ENCODE measurements around the gene NALCN. TPM values are rescaled to one million over a fixed set of nuclear protein-coding genes. Genes with fewer than 3 reads are reported as not detected.

Gene NALCN
- total RNA-seq, 4 donors from 2014 or later = 0.12 to 2.0 (median 0.66) TPM

DNA sequence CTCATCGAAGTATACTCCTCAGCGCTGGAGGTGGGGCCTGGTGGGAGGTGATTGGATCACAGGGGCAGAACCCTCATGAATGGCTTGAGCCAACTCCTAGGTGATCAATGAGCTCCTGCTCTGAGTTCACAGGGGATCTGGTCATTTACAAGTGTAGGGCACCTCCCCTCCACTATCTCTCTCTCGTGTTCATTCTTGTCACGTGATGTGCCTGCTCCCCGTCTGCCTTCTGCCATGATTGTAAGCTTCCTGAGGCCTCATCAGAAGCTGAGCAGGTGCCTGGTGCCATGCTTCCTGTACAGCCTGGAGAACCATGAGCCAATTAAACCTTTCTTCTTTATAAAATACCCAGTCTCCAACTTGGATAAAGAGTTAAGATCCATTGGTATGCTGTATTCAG is 61.4 kb downstream of the NALCN start:
- TF ChIP-seq EP300 (IDR thresholded peaks at IDR 0.05) = no peak
- no peaks in the 10 kb centered on the region for H3K36me3 ChIP-seq
- peaks cover 0 to 10% (median 0%) of the 10 kb centered on the region in 3 donors for H3K9me3 ChIP-seq
- H3K4me3 ChIP-seq = no peak overlapping the region
- no peak overlapping the region for H3K27ac ChIP-seq
- no peaks in the 10 kb centered on the region for H3K27me3 ChIP-seq
- ATAC-seq = no peak
- no peaks in the 10 kb centered on the region for H3K4me1 ChIP-seq
- WGBS, 2 donors (ENCODE audit: low coverage in 1 of 2) = 85 to 92% methylated on average over 2 to 4 of the region's 5 CpGs

DNA sequence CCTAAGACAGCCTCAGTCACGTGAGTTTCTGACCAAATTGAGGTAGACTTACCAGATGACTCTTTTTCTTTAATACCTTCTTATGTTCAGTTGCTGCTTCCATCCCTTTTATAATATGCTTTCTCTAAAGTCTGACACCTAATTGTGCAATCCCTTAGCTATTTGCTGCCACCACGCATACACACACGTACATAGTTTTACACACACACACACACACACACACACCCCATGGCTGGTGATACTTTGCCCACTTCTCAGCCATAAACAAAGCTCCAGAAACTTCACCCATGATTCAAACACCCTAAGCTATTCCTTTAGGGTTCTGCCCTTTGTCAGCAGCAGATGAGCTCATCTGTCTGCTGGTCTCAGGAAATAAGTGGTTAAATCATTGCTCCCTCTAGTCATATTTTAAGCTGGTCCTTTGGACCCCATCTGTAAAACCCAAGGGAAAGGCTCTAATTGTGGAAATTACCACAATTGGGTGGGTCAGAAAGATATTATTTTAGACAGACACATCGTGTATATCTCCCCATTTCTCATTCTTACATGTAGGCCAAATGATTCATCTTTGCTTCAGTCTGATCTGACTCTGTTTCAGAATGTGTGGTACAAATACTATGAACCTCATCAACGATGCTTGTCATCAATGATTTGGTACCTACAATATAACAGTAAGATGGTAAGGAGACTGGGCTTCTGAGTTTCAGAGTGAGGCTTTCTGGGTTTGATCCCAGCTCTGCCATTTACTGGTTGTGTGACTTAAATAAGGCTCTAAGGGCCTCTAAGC is 69.2 kb downstream of the NALCN start:
- H3K36me3 ChIP-seq = no peaks in the 10 kb centered on the region
- WGBS, 2 donors (ENCODE audit: low coverage in 1 of 2) = 67 to 77% methylated on average over 4 to 5 of the region's 5 CpGs
- no peak overlapping the region for H3K27ac ChIP-seq
- no peak for ATAC-seq
- TF ChIP-seq, protein P1, sequence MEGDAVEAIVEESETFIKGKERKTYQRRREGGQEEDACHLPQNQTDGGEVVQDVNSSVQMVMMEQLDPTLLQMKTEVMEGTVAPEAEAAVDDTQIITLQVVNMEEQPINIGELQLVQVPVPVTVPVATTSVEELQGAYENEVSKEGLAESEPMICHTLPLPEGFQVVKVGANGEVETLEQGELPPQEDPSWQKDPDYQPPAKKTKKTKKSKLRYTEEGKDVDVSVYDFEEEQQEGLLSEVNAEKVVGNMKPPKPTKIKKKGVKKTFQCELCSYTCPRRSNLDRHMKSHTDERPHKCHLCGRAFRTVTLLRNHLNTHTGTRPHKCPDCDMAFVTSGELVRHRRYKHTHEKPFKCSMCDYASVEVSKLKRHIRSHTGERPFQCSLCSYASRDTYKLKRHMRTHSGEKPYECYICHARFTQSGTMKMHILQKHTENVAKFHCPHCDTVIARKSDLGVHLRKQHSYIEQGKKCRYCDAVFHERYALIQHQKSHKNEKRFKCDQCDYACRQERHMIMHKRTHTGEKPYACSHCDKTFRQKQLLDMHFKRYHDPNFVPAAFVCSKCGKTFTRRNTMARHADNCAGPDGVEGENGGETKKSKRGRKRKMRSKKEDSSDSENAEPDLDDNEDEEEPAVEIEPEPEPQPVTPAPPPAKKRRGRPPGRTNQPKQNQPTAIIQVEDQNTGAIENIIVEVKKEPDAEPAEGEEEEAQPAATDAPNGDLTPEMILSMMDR (IDR thresholded peaks at IDR 0.05) = no peak
- no peak for TF ChIP-seq POLR2A (IDR thresholded peaks at IDR 0.05)
- no peak for TF ChIP-seq POLR2AphosphoS5 (IDR thresholded peaks at IDR 0.05)
- no peak for TF ChIP-seq EP300 (IDR thresholded peaks at IDR 0.05)
- H3K9me3 ChIP-seq = no peaks in the 10 kb centered on the region
- no peaks in the 10 kb centered on the region for H3K4me1 ChIP-seq
- no peak overlapping the region for H3K4me3 ChIP-seq
- H3K27me3 ChIP-seq = no peaks in the 10 kb centered on the region

DNA sequence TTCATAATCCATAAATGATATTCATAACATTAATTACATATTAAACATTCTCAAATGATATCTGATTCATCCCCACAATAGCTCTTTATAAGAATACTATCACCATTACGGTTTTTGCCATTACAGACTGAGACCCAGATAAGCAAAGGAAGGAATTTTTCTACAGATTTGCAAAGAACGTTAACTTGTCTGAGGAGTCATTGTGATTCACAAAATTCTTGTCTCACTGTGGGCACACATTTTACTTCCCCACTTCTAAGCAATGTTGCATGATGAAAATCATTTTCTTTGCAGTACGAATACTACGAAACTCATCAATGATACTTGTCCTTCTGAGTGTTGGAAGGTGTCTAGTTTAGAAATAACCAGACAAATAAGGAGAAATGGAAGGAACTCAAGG is 70.1 kb downstream of the NALCN start:
- no peak for ATAC-seq
- no peaks in the 10 kb centered on the region for H3K4me1 ChIP-seq
- H3K4me3 ChIP-seq = no peak overlapping the region
- WGBS, 2 donors (ENCODE audit: low coverage in 1 of 2) = 81 to 85% methylated on average over 4 of the region's 4 CpGs
- no peaks in the 10 kb centered on the region for H3K36me3 ChIP-seq
- H3K27me3 ChIP-seq = no peaks in the 10 kb centered on the region
- no peaks in the 10 kb centered on the region for H3K9me3 ChIP-seq
- no peak overlapping the region for H3K27ac ChIP-seq
- no peak for TF ChIP-seq POLR2A (IDR thresholded peaks at IDR 0.05)
- no peak for TF ChIP-seq POLR2AphosphoS5 (IDR thresholded peaks at IDR 0.05)
- TF ChIP-seq EP300 (IDR thresholded peaks at IDR 0.05) = no peak
- TF ChIP-seq, protein P1 (IDR thresholded peaks at IDR 0.05) = no peak

DNA sequence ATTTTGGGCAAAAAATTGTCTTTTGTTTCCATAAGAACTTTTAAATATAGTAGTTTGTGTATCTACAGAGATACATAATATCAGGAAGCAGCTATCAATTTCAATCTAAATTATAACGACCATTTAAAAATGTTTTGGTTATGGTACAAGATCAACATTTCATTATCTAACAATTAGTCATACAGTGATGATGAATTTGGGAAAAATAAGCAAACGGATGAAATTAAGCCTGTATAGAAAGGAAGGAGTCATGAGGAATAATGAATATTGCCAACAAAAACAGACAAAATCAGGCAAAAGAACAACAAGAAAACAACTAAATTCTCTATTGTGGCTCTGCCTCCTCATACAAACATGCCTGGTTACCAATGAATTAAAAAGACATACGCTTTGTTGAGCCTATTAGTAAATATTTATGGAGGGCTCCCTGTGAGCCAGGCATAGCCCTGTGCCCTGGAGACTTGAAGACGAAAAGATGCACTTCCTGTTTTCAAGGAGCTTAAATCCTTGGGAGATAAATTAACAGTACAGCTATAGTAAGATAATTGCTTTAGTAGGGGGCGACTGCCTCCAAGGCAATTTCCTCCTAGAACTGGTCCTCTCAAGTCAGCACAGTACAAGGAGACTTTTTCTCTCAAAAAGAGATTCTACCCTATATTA is 73.0 kb downstream of the NALCN start:
- Histone ChIP-seq H3K27ac (no peak overlapping the region), H3K36me3 (no peaks in the 10 kb centered on the region), H3K4me3 (no peak overlapping the region), H3K27me3 (no peaks in the 10 kb centered on the region), H3K4me1 (no peaks in the 10 kb centered on the region), H3K9me3 (no peaks in the 10 kb centered on the region)
- no peak for ATAC-seq
- TF ChIP-seq POLR2A (IDR thresholded peaks at IDR 0.05) (no peak), EP300 (IDR thresholded peaks at IDR 0.05) (no peak), POLR2AphosphoS5 (IDR thresholded peaks at IDR 0.05) (no peak)
- TF ChIP-seq, protein P1 (IDR thresholded peaks at IDR 0.05) = no peak
- WGBS, 2 donors (ENCODE audit: low coverage in 1 of 2) = 52 to 57% methylated on average over 5 of the region's 5 CpGs

DNA sequence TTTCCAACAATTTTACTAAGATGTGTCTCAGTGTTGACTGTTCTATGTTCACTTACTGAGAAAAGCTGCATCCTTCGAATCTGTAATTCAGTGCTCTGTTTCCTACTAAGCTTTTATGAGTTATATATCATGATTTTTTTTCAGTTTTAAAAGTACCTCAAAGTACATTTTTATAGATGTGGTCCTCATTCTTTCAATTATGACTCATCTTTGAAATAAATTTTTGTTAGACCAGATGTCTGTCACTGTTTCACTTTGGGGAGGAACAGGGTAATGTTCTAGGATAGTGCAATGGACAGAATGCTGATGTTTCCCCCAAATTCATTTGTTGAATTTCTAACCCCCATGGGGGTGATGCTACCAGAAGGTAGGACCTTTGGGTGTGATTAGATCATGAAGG is 74.8 kb downstream of the NALCN start:
- no peak overlapping the region for H3K27ac ChIP-seq
- no peak for TF ChIP-seq EP300 (IDR thresholded peaks at IDR 0.05)
- no peak for TF ChIP-seq POLR2AphosphoS5 (IDR thresholded peaks at IDR 0.05)
- TF ChIP-seq, protein P1 (IDR thresholded peaks at IDR 0.05) = no peak
- TF ChIP-seq POLR2A (IDR thresholded peaks at IDR 0.05) = no peak
- no peaks in the 10 kb centered on the region for H3K4me1 ChIP-seq
- ATAC-seq = no peak
- no peaks in the 10 kb centered on the region for H3K27me3 ChIP-seq
- no peaks in the 10 kb centered on the region for H3K36me3 ChIP-seq
- 69 to 92% methylated on average over 1 of the region's 1 CpG for WGBS, 2 donors (ENCODE audit: low coverage in 1 of 2)
- no peaks in the 10 kb centered on the region for H3K9me3 ChIP-seq
- H3K4me3 ChIP-seq = no peak overlapping the region

All from gastroesophageal sphincter (tissue), 4 donors.